Raji (cell line): ENCODE measurements around the gene MARVELD3.

Source experiments
- POLR2A ChIP-seq: IDR thresholded peaks from 2 replicates; pipeline ENCODE4 v1.6.1; 2011; ENCODE audit warnings: low read depth, low read length, control low read depth; ENCODE audit not compliant: insufficient read depth

The MARVELD3 gene

DNA sequence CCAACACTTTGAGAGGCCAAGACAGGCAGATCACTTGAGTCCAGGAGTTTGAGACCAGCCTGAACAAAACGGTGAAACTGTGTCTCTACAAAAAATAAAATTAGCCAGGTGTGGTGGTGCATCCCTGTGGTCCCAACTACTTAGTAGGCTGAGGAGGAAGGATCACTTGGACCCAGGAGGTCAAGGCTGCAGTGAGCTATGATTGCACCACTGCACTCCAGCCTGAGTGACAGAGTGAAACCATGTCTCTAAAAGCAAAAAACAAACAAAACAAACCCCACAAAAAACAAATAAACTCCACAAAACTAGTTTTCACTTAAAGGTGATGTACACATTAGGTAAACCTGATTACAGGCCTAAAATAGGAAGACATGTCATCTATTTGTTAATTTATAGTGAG, 40.3 kb downstream of the MARVELD3 start:
- no peak for TF ChIP-seq POLR2A

DNA sequence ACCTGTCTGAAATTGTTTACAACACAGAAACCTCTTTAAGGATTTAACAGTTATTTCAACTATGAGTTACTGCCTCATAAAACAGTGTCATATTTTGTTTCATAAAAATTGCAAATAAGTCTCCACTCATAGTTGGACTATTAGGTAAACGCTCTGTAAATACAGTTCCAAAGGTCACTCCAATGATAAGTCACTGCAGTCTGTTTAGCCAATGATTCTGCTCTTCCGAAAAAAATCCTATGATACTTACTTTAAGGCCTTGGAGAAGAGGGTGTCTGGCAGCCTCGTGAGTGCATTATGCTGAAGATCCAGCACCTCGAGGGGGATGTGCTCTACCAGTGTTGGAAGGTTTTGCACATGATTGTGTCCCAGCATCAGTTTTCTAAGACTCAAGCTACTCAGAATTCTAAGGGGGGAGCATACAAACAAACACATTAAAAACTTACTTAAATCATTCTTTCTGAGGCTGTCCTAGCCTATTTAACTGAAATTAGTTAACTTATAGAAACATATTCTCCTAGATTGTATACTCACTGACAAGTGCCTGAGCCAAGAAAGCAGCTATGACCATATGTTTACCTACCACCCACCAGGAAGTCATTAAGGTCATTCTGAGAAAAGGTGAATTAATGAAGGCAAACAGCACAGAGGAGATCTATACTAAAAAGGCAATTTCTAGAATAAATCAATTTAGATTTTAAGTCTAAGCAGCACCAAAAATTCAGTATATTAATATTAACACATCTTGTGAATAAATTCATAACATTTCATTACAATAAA, 41.1 kb downstream of the MARVELD3 start:
- no peak for TF ChIP-seq POLR2A

DNA sequence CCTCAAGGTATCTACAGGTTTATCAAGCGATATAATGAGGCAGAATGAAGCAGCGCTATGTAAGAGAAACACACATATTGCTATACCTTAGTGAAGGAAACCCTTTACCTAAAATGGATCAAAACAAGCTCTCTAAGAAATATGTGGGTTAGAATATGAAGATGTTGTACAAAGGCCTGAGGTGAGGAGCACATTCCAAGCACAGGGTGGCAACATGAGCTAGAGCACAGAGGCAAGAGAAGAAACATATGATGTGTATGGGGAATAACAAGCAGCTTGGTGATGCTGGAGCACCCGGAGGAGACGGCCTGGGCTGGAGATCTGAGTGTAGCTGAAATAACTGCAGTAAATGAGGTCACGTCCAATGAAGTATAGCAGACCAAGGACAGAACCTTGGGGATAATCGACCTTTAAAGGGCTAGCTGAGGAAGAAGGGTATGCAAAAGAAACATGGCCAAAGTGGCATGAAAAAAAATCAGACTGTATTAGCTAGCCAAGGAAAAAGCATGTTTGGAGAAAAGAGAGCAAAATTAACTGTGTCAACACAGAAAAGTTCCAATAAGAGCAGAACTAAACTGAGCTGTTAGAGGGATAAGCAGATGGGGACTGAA, 44.0 kb downstream of the MARVELD3 start:
- TF ChIP-seq POLR2A, result no peak

DNA sequence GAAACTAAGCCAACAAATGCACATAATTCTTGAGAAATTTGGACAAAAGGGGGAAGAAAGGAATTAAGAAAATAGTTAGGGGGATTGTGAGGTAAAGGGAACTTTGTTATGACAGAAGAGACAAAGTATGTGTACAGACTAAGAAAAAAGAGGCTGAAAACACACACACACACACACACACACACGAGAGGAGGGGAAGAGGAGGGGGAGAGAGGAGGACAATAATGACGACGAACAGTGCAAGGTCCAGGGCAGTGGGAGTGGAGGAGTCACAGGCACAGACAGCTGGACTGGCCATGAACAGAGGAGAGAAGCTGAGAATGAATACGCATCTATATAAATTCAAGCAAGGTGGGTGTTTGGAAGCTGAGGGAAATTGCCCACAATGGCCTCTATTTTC, 44.6 kb downstream of the MARVELD3 start:
- no peak for TF ChIP-seq POLR2A

DNA sequence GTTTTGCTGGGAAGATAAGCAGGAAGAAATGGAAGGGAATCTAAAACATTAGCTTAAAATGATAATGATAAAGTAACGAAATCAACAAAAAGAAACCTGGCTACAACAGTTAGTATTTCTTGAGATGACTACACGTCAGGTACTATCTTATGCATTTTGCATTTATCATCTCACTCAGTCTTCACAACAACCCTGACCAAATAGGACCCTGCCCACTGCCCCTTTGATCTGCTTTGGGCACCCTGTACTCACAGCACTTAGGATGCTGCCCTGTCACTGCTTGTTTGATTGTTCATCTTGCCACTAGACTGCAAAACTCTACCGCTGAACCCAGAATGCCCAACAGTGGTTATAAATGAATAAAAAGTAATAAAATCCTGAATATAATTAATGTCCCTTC, 45.2 kb downstream of the MARVELD3 start:
- no peak for TF ChIP-seq POLR2A

DNA sequence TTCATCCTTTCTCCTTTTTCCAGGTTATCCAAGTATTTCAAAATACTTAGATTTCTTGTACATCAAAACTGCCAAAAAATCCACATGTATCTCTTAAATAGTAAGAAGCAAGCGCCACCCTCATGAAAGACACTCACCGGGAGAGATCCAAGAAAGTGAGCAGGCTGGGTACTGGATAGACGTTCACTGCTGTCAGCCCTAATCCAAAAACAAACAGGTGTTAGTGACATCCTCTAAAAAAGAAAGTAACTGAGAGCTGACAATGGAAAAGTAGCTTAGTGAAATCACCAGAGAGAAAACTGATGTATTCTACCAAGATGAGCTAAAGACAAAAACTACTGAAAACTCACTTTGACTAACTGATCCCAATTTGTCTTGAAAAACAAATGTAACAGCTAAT, 46.1 kb downstream of the MARVELD3 start:
- TF ChIP-seq POLR2A, result no peak

DNA sequence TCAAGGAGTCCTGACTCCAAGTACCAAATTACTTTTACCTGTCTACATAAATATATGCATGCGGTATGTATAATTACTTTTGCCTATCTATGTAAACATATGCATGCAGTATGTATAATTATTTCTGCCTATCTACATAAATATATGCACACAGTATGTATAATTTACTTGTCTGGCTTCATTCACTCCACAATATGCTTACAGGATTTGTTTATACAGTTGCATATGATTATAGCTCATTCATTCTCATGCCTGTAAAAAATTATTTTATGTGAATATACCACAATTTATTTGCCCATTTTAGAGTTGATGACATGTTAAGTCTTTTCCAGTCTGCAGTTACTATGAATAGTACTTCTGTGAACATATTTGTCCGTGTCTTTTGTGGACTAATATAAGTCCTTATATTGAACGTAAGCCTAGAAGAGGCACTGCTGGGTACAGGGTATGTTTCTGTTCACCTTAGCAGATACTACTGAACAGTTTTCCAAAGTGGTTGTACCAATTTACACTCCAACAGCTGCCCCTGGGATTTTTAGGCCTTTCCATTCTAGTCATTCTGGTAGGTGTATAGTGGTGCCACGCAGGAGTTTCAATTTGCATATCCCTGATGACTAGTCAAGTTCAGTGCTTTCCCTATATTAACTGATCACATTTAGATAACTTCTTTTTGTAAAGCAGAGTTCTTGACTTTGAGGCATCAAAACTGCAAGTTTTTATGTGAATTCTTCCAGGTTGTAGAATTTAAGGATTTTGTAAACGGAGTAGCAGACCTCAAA, 47.0 kb downstream of the MARVELD3 start:
- TF ChIP-seq POLR2A, result no peak

DNA sequence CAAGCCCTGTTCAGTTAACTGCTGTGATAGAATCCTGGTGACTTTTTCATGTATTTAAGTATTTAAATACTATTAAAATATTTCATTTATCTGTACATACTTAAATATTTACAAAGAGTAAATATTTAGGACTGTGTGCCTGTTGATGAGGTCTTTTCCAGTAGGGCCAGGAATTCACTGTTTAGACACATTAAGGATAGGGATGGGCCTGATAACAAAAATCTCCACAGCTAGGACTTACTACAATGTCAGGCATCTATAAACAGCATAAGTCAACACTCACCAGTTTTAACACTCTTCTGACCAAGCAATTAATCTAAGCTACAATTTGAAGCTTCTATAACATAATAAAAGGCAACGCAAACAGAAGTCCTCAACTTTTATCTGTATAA, 47.6 kb downstream of the MARVELD3 start:
- TF ChIP-seq POLR2A, result no peak

DNA sequence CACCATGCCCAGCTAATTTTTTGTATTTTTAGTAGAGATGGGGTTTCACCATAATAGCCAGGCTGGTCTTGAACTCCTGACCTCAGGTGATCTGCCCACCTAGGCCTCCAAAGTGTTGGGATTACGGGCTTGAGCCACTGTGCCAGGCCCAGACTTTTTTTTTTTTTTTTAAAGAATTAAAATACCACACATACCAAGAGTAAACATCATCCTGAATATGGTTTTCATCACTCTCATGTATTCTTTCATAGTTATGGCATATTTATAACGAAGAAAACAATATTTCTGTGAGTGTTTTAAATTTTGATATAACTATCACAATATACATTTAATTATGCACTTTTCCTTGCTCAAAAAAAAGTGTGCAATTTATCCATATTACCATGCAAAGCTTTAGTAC, 48.2 kb downstream of the MARVELD3 start:
- no peak for TF ChIP-seq POLR2A

DNA sequence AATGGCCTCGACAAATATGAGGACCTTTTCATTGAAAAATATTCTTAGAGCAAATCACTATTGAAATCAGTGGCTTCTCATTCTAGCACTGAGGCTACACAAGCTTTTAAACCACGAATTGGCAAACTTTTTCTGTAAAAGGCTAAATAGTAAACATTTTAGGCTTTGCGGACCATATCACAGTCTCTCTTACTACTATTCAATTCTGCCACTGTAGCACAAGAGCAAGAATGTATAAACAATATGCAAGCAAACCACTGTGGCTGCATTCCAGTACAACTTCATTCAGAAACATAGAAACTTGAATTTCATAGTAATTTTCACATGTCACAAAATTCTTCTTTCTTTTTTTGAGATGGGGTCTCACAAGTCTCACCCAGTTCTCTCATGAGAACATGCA, 49.4 kb downstream of the MARVELD3 start:
- no peak for TF ChIP-seq POLR2A

DNA sequence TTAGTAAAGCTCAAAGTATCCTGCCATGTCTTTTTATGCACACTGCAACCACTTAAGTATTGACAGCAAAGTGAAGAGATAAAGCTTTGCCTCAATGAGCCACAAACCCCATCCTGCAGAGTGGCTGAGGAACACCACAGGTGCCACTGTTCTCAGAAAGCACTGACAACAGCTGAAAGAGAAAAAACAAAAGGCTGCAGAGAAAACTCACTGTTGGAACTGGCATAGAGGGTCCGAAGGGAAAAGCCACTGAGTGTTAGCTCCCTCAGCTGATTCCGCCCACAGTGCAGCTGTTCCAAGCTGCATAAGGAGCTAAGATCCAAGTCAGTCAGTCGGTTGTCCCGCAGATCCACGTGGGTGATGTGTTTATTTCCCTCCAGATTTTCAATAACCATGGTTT, 50.3 kb downstream of the MARVELD3 start:
- TF ChIP-seq POLR2A, result no peak

DNA sequence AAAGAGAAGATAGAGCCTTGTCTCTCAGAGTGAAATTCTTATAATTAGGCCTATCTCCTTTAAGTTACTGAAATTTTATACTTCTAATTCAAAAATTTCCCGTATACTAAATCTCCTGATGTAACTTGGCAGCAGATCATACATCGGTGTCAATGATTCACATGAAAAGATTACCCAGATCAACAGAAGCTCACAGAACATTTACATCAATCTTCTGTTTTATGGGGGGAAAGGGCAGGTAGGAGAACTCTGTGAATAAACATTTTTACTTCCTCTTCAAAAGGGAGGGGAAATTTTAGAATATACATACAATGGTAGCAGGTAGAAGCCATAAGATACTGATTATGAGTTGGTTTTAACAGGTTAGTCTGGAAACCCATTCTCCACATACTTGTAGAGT, 55.4 kb downstream of the MARVELD3 start:
- TF ChIP-seq POLR2A, result no peak
